CD4-positive, alpha-beta T cell treated with Interleukin-2 at 100 ng/mL for 4 hours (primary cell): ENCODE data around the gene CC2D1A.

ENCODE experiments used
- DNase-seq: peaks from one replicate; pipeline ENCODE4 v3.0.0-alpha.2; 2020; ENCODE audit warnings: low spot score

CC2D1A gene

DNA sequence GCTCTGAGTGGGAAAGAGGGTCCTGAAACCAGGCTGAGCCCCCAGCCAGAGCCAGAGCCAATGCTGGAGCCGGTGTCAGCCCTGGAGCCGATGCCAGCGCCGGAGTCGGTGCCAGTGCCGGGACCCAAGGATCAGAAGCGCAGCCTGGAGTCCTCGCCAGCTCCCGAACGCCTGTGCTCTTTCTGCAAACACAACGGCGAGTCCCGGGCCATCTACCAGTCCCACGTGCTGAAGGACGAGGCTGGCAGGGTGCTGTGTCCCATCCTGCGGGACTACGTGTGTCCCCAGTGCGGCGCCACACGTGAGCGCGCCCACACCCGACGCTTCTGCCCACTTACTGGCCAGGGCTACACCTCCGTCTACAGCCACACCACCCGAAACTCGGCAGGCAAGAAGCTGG, 28.7 kb upstream of the CC2D1A start:
- no peak for DNase-seq

DNA sequence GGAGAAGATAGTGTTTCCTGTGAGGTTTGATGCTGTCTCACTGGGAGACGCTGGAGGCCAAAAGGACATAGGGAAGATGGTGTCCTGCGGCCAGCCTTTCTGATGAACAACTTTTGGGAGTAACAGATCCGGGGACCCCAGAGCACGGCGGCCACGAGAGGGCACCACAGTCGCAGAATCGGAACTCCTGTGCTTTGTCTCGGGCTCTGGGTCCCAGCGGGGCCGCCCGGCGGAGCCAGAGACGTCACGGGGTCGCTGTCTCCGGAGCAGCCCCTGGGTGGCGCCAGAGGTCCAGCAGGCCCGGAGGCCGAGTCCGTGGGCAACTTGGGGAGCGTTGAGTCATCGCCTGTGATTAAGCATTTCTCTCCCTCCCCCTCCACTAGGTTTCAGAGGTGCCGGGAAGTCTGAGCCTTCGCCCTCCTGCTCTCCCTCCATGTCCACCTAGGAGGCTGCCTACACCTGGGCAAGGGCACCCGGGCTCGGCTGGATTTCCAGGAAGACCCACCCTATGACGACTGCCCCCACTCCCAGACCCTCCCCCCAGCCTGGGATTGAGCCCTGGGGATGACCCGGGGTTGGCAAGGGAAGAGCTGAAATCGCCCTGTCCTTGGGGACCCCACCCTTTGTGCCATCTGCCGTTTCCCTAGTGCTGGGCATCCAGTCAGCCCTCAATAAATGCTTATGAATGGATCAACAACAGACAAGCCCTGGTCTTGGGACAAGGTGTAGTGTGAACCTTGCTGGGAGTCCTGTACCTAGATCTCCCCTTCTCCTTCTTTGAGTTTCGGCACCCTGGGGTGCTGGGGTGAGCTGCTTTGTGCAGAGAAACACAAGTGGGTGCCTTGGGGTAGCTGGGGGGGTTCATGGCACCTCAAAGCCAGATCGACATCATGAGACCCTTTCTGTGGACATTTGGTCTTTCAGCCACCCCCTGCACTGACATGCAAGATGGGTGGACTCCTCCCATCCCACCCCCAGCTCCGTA, 25.6 kb upstream of the CC2D1A start:
- peak; percentile 99 for DNase-seq

DNA sequence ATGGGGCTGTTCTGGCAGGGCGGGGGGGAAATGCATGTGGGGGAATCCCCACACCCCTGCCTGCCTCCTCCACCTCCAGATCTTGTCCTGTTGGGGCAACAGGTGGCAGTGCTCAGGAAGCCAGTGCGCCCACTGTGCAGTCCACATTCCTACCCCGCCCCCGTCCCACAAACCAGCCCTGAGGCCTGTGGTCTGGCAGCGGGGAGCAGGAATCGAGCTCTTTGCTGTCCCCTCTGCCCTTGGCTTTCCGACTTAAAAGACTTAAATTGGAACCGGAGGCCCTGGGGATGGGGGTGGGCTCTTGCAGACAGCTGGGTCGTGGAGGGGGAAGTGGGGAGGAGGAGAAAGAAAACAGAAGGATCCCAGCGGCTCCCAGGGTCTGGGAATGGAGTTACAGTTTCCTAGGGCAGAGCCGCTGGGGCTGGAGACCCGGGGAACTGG, 24.7 kb upstream of the CC2D1A start:
- no peak for DNase-seq

DNA sequence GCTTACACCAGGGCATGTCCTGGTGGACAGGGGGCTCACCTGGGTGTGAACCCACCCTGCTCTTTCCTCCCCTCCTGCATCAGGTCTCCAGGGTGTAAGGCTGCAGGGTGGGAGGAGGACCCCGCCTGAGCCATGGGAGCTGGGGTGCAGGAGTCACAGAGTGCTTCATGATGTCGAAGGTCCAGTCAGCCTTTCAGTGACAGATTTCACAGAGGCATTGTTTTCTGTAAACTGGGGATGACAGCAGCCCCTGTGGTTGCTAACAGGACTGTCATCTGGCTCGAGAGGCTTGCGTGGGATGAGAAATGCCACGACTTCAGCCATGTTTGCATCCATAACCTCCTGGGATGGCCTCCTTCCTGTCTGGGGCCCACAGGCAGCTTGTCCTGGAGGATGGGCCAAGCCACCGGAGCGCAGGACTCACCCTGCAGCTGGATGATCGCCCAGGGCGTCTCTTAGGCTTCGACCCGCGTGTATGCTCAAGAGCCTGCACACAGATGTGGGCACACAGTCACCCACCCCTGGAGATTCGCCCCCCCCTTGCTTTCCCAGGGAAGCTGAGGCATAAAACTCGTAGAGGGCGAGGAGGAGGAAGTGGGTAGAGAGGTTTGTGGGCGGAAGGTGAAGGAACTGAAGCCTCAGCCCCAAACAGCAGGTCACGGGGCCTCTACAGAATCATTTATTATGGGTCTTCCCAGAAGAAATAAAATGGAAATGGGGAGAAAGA, 24.1 kb upstream of the CC2D1A start:
- peak; percentile 51 for DNase-seq

DNA sequence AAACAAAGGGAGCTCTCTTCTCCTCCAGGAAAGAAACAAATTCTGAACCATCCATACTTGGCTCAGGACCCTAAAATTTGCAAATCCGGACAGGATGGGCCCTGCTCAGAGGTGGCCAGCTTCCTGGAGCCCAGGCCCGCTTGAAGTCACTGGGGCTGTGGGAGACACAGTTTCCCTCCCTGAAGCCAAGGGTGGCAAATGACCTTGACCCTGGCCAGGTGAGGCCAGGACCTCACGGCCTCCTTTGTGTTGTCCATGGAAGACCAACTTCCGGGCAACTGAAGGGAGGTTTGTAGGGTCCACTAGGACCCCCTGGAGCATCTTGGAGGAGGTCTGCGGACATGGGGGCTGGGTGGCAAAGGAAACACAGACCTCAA, 23.6 kb upstream of the CC2D1A start:
- no peak for DNase-seq

DNA sequence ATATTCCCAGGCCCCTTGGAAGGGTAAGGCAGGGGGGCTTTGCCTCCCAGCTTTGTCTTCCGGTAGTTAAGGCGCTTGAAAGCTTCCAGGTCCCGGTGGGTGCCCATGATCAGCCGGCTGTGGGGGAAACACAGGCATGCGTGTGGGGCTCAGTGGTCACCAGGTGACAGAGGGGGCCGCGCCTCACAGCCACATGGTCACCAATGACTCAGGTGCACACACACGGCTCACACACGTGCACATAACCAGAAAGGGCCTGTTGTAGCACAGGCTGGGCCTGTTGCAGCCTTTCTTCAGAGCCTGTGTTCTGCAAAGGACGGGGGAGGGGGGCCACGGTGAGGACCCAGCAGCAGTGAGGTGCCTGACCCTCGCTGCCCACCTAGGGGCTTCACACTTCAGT, 23.2 kb upstream of the CC2D1A start:
- no peak for DNase-seq

DNA sequence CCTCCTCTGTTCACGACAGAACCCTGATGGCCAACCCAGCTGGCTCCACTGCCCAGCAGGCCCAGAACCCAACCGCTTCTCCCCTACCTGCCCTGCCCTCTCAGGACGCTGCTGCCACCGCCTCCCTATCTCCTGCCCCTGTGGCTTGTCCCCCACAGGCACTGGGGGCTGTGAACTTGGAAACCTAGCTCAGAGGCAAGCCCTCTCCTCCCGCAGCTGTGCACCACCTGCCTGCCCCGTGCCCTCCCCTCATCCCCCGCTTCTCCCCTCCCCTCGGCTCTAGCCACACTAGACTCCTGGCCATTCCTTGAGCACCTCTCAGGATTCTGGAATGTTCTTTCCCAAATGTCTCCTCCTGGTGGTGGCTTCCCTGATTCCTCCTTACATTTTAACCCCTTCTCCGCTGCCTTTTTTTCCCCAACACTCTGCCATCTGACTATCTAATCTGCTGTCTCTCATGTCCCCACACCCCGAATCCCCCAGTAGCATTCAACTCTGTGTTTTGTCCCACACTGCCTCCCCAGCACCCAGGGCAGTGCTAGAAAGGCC, 22.4 kb upstream of the CC2D1A start:
- DNase-seq, result no peak

DNA sequence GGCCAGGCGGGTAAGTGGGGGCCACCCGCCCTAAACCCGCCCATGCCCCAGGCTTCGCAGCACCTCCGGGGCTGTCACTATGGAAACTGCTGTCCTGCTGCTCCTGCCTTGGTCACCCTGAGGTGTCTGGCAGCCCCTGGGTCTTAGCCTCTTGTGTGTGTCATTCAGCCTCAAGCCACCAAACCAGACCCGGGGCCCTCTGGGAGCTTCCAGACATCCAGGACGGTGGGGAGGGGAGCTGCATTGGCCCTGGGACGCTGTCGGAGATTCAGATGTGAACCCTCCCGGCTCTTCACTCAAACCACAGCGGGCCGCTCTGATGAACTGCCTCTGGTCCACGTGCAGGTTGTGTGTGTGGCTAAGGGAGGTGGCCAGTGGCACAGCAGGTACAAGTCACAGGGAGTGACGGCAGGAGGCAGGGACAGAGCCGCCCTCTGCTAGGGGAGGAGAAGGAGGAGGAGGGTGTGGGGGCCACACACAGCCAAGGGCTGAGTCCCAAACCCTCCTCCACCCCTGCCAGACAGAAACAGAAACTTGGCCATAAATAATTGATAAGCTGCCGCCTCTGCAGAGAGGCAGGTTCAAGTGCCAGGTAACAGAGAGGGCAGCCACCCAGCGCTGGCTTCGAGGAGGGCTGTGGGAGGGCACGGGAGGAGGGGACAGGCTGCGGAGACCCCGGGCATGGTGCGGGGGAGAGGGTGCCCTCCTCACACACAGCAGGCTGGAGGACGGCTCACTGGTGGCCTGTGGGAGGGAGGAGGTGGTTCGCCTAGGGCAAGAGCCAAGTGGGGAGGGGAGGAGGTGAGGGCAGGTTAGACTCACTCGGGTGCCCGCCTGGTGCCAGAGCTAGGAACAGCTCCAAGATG, 21.0 kb upstream of the CC2D1A start:
- DNase-seq, result no peak

DNA sequence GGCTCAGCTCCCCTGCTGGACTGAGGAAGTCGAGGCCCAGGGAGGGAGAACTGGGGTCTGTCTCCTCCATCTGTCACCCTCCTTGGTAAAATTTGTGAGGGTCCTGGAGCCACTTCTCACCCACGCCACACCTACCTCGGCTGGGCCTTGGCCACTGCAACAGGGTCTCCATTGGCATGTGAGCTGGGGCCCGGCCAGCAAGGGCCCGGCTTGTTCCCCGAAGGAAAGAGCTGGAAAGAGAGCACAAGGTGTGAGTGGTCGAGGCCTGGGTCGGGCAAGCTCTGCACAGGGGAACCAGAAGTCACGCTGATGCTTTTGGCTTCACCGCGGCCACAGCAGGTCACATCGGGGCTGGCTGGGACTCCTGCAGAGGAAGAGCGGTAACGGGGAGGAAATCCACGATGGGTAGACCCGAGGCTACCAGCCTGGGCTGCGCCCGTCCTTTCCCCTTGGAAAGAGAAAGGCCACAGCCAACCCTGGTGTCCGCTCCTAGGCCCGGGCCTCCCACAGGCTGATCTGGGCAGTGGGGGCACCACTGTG, 20.1 kb upstream of the CC2D1A start:
- DNase-seq, result no peak

DNA sequence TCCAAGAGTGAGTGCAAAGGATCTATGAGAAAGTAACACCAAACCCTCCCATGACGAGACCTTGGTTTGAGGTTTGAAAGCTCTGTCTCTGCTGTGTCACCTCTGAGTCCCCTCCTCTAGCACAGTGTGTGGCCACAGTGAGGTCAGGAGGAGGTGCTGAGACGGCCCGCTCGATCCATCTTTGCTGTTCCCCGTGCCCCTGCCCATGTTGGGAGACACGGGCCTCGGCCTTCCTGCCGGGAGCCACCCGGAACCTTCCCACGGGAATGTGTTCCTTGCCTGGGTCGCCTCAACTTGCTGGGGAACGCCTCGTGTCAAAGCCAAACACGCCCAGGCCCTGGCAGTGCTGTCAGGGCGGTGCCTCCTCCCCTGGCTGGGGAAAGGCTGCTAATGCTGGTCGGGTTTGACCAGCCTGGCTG, 19.0 kb upstream of the CC2D1A start:
- DNase-seq, result peak; percentile 66

DNA sequence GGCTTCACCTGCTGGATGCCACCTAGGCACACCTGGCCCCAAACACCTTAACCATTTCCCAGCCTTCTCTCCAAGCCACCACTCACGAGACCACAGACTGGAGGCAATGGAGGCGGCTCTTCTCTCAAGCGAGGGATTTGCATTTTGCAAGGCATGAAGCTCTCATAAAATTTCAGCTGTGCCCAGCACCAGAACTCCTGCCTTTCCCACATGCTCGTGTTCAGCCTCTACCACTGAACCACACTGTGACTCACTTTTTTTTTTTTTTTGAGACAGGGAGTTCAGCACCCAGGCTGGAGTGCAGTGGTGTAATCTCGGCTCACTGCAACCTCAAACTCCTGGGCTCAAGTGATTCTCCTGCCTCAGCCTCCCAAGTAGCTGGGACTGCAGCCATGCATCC, 18.5 kb upstream of the CC2D1A start:
- DNase-seq, result no peak

DNA sequence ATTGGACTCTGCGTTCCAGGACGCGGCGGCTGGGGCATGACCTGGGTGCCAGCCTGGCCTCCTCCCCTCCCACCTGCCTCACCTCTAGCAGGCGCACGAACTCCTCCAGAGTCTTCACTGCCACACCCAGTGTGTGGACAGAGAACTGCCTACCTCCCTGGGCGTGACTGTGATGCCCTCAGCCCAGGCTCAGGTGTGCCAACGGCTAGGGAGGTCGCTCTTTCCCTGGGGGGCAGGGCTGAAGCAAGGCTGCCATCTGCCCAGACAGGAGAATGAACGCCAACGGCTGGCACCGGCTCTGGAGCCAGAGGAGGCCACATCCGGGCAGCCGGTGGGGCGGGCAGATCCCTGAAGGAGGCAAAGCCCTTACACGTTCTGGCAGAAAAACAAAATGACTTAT, 17.7 kb upstream of the CC2D1A start:
- no peak for DNase-seq

DNA sequence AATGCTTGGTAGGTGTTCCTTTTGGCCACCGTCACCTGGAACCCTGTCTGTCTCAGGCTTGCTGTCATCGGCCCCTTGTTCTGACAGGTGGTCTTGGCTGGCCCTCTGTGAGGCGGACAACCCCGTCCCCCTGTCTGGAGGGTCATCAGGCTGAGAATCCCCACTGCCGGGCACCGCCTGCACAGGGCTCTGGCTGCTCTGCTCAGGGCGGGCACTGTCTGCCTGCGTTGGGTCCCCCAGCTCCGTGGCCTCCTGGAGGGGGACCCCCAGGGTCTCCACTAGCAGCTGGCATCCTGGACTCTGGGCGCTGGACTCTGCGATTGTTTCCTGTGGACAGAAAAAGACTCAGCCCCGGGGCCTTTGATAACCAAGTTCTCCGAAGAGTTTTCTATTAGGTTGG, 15.9 kb upstream of the CC2D1A start:
- DNase-seq, result no peak

DNA sequence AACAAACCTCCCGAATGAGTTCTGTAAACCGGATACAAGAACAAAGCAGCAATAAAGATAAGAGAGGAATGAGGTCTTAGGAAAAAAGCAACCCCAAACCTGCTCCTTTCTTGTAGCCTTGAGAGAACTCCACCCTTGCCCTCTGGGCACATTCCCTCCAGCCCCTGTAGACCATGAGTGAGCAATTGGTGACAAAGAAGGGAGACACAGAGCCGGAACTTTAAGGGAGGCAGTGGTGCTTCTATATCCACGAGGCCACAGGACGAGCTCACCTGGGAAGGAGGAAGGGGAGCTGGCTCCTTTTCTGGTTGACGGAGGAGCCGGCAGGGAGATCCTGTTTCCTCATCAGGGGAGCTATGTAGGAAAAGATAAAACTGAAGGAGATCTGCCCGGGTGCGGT, 13.1 kb upstream of the CC2D1A start:
- DNase-seq, result no peak

DNA sequence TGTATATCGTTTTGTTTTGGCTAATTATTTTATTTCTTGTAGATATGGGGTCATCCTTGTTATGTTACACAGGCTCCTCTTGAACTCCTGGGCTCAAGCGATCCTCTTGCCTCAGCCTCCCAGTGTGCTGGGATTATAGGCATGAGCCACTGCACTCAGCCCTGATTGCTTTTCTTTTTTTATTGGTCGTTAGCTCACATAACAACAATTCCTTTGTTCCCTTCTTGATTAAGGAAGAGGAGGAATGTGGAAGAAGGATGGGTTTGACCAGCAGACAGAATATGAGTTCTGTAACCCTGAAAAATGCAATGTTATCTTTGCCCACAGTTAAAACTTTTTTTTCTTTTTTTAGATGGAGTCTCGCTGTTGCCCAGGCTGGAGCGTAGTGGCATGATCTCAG, 11.4 kb upstream of the CC2D1A start:
- no peak for DNase-seq

DNA sequence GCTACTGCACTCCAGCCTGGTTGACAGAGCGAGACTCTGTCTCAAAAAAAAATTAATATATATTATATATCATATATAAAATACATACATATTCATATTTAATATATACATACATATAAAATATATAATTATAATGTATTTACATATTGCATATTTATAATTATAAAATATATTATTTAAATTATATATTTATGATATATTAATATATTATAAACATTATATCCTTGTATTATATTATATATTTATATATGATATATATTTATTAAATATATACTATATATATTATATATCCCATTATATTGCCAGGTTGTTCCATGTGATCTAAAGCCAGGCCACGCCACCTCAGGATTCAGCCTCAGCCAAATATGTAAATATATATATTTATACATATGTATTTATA, 9.8 kb upstream of the CC2D1A start:
- DNase-seq, result no peak

DNA sequence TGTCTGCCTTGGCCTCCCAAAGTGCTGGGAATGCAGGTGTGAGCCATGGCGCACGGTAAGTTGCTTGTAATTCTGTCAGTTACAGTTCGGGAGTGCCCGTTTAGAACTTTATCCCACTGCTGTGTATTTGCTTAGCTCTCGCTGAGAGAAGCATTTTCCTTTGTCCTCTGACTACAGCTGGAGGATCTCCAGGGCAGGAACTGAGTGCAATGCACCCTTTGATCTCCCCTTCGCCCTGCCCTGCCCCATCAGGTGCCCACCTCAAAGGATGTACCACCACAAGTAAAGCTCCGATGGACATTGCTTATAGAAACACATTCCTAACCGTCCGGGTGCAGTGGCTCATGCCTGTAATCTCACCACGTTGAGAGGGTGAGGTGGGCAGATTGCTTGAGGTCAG, 6.6 kb upstream of the CC2D1A start:
- DNase-seq, result no peak

DNA sequence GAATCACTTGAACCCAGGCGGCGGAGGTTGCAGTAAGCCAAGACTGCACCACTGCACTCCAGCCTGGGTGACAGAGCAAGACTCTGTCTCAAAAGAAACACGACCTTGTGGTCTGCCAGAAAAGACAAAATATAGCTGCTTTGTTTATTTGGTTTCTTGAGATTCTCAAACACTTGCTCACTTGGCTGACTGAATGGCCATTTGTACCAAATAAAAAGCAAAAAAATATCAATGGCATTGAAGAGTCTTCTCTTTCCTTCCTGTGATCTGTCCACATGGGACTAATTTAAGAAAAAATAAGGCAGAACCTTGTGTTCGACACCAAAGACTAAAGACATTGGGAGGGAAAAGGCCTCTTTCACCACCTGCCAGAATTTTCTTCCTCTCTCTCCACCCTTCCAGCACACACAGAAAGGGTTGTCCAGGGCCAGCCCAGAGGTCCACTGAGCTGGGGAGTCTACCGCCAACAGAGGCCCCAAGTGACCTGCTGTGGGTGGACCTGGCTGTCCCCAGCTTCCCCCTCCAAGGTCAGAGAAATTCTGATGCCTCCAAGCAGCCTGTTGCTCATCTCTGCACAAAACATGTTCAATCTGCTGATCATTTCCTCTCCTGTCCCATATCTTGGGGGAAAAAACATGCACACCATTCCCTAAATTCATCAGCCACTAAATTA, 6.0 kb upstream of the CC2D1A start:
- no peak for DNase-seq

DNA sequence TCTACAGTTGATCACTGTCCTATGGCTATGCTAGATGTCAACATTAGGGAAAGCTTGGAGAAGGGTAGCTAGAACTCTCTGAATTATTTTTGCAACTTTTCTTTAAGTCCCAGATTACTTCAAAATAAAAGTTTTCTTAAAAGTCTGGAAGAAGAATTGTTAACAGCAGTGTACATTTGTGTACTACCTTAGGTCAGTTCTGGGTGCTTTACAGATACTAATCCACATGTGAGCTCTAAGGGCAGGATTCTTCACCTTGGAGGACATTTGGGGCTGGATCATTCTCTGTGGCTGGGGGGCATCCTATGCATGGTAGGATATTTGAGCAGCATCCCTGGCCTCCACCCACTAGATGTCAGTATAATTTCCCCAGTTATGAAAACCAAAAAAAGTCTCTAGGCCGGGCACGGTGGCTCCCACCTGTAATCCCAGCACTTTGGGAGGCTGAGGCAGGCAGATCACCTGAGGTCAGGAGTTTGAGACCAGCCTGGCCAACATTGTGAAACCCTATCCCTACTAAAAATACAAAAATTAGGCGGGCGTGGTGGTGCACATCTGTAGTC, 2.9 kb upstream of the CC2D1A start:
- DNase-seq, result peak; percentile 56

DNA sequence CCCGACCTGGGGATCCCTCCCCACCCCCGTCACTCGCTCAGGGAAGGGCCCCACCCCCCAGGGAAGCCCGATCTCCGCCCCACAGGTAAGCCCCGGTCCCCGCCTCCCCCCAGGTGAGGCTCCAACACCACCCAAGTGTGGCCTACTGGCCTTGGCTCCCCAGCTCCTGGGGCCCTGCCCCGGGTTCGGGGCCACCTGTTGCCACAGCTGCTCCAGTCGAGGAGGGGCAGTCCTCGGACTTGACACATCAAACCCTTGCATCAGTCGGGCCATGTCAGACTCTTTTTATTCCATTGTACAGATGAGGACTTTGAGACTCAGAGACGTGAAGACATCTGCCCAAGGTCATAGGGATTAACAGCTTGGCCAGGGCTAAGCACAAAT, 512 bp downstream of the CC2D1A start:
- DNase-seq, result peak; percentile 27

DNA sequence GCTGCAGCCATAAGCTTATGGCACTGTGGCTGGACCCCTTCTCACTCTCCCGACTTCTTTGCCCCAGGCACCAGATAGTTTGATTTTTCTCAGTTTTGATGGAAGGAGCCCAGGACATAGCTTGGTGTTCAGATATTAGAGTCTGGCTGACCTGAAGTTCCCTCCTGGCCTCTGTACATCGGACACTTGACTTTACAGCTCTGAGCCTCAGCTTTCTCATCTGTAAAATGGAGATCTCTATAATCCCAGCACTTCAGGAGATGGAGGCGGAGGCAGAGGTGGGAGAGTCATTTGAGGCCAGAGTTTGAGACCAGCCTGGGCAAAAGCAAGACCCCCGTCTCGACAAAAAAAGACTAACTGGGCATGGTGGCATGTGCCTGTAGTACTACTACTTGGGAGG, 909 bp downstream of the CC2D1A start:
- DNase-seq, result no peak
